IPS-NIHi7 (cell line): ENCODE measurements around the gene EIF2AK3.
"Not testable (repeated sequence)": the region's sequence is repeated elsewhere in the genome, so short reads cannot be mapped to it uniquely, and the experiment has no call there.

Experiments used
- DNase-seq: peaks from one replicate; pipeline ENCODE4 v3.0.0; 2012; ENCODE audit warnings: mixed read lengths; ENCODE audit errors: extremely low spot score

The EIF2AK3 gene

GRCh38 chr2:88636026-88636425, 8.8 kb upstream of the EIF2AK3 start:
- DNase-seq = no peak

GRCh38 chr2:88632569-88632968, 5.3 kb upstream of the EIF2AK3 start:
- DNase-seq = no peak

GRCh38 chr2:88628571-88628939, 1.3 kb upstream of the EIF2AK3 start:
- DNase-seq = no peak

- peak; percentile 79 for DNase-seq
Measured at GRCh38 chr2:88627856-88628570, 749 bp upstream of the EIF2AK3 start.

- DNase-seq = peak; percentile 36
Measured at GRCh38 chr2:88626171-88627054, 851 bp downstream of the EIF2AK3 start.

GRCh38 chr2:88624477-88624876, 2.8 kb downstream of the EIF2AK3 start:
- no peak for DNase-seq

GRCh38 chr2:88623831-88624465, 3.3 kb downstream of the EIF2AK3 start:
- DNase-seq = not testable (repeated sequence)

GRCh38 chr2:88622307-88622706, 5.0 kb downstream of the EIF2AK3 start:
- DNase-seq = no peak

- DNase-seq = no peak
Measured at GRCh38 chr2:88621432-88621831, 5.8 kb downstream of the EIF2AK3 start.

- DNase-seq = no peak
Measured at GRCh38 chr2:88620015-88620414, 7.2 kb downstream of the EIF2AK3 start.

- no peak for DNase-seq
Measured at GRCh38 chr2:88615822-88616221, 11.4 kb downstream of the EIF2AK3 start.

GRCh38 chr2:88614497-88615157, 12.6 kb downstream of the EIF2AK3 start:
- DNase-seq = no peak

GRCh38 chr2:88613921-88614320, 13.3 kb downstream of the EIF2AK3 start:
- DNase-seq = no peak

- DNase-seq = no peak
Measured at GRCh38 chr2:88608184-88608583, 19.1 kb downstream of the EIF2AK3 start.

- DNase-seq = no peak
Measured at GRCh38 chr2:88607416-88607815, 19.8 kb downstream of the EIF2AK3 start.

GRCh38 chr2:88606371-88607030, 20.8 kb downstream of the EIF2AK3 start:
- DNase-seq = no peak

GRCh38 chr2:88603146-88603545, 24.1 kb downstream of the EIF2AK3 start:
- no peak for DNase-seq

GRCh38 chr2:88602022-88602421, 25.2 kb downstream of the EIF2AK3 start:
- DNase-seq = no peak

- no peak for DNase-seq
Measured at GRCh38 chr2:88601286-88601685, 26.0 kb downstream of the EIF2AK3 start.

GRCh38 chr2:88600038-88600465, 27.2 kb downstream of the EIF2AK3 start:
- DNase-seq = peak; percentile 73

- DNase-seq = no peak
Measured at GRCh38 chr2:88599527-88599926, 27.7 kb downstream of the EIF2AK3 start.
